CD4-positive, alpha-beta T cell (primary cell): Measurements from ENCODE around the gene TAS2R42. TPM values are rescaled to one million over a fixed set of nuclear protein-coding genes. Genes with fewer than 3 reads are reported as not detected.

Experiments used
- ATAC-seq: fragments of 200-7000 bp; cut with Tn5 transposase; one replicate; pipeline ENCODE4 v1.10.0; 2022; ENCODE audit warnings: mild to moderate bottlenecking; ENCODE audit not compliant: poor library complexity
- CTCF ChIA-PET: fragments of 350-600 bp; sonication (Branson Sonifier 250); formaldehyde crosslinking; loops from one replicate; lab custom pipeline; 2021; ENCODE audit warnings: antibody characterized with exemption, inconsistent platforms; lab: Charles Lee
- POLR2A ChIA-PET: fragments of 350-600 bp; sonication (Branson Sonifier 250); formaldehyde crosslinking; loops from one replicate; lab custom pipeline; 2021; ENCODE audit warnings: antibody characterized with exemption, inconsistent platforms; lab: Charles Lee
- DNase-seq, 14 experiments: peaks; one replicate each; pipeline ENCODE4 v3.0.0-alpha.2; 2013 to 2020; ENCODE audit warnings: mixed read lengths in 2 of 14
- H3K27ac ChIP-seq, 2 donors: one replicate each; pipeline versions ENCODE4 v1.5.1 to v1.7.0; 2013; ENCODE audit warnings: low read length in 2 of 2, low read depth in 1 of 2, mild to moderate bottlenecking in 1 of 2
- H3K27me3 ChIP-seq, 2 experiments: 1 replicate in 1 of 2; 2 replicates in 1 of 2; pipeline versions ENCODE4 v1.6.1 to v1.7.0; 2013; ENCODE audit warnings: low read length in 2 of 2, control low read depth in 1 of 2, mild to moderate bottlenecking in 1 of 2, moderate library complexity in 1 of 2; ENCODE audit not compliant: insufficient read depth in 2 of 2, control insufficient read depth in 1 of 2
- H3K36me3 ChIP-seq: one replicate; pipeline ENCODE4 v1.6.1; 2013; ENCODE audit warnings: low read length, control low read depth; ENCODE audit not compliant: insufficient read depth
- H3K4me1 ChIP-seq: one replicate; pipeline ENCODE4 v1.6.1; 2013; ENCODE audit warnings: low read length, control low read depth; ENCODE audit not compliant: insufficient read depth
- H3K4me3 ChIP-seq: one replicate; pipeline ENCODE4 v1.5.1; 2013; ENCODE audit warnings: mild to moderate bottlenecking, low read length, moderate library complexity
- H3K9me3 ChIP-seq, 2 experiments: 1 replicate in 1 of 2; 2 replicates in 1 of 2; pipeline versions ENCODE4 v1.6.1 to v1.7.0; 2013; ENCODE audit warnings: low read length in 2 of 2, mild to moderate bottlenecking in 2 of 2, control low read depth in 1 of 2, moderate library complexity in 1 of 2; ENCODE audit not compliant: control insufficient read depth in 1 of 2, insufficient read depth in 1 of 2
- H3K27ac Mint-ChIP-seq: one replicate; pipeline ENCODE4 v1.8.0; 2020; ENCODE audit warnings: mixed read lengths
- H3K27me3 Mint-ChIP-seq: one replicate; pipeline ENCODE4 v1.8.0; 2021; ENCODE audit warnings: mixed read lengths
- H3K36me3 Mint-ChIP-seq: one replicate; pipeline ENCODE4 v1.8.0; 2021; ENCODE audit warnings: low read depth, mixed read lengths
- H3K4me1 Mint-ChIP-seq: one replicate; pipeline ENCODE4 v1.8.0; 2021; ENCODE audit warnings: low read depth, mixed read lengths
- H3K4me3 Mint-ChIP-seq: one replicate; pipeline ENCODE4 v1.8.0; 2020; ENCODE audit warnings: mild to moderate bottlenecking, mixed read lengths
- H3K9me3 Mint-ChIP-seq: one replicate; pipeline ENCODE4 v1.8.0; 2020; ENCODE audit warnings: mixed read lengths
- intact Hi-C, 2 experiments: fragments of 100-400 bp; cut with DNase I in 1 of 2; cut with micrococcal nuclease in 1 of 2; formaldehyde crosslinking; loops; one replicate each; pipeline versions ENCODE4 v1.15.1 to v1.9.0; 2023 to 2025; cut with DNase I, micrococcal nuclease
- total RNA-seq, 174 experiments: library from RNA in 2 of 174; stranded (reverse) in 2 of 174; gene quantifications; one replicate each; pipeline ENCODE4 v1.2.3 and lab custom pipeline; 2021 to 2026
- TF ChIP-seq, protein P1 (sequence below): fragments of 200-600 bp; IDR thresholded peaks from one replicate; pipeline ENCODE4 v1.8.0; 2022; ENCODE audit warnings: antibody characterized with exemption, mild to moderate bottlenecking

TAS2R42 gene
- total RNA-seq, 2 experiments from 2014 or later, result not detected

DNA sequence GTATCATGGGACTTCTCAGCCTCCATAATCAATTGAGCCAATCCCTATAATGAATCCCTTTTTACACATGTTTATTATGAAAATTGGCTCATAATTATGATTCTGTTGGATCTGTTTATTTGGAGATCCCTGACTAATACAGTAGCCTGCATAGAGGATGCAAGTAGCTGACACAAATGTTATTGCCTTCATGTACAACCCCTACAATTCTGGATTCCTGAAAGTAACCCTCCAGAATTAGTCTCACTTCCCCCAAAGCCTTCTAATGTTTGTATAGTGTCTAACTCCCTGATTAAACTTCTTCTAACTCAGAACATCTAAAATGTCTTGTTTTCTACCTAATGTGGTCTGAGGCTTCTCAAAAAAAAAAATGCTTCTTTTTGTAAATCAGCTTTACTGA lies 22.4 kb downstream of the TAS2R42 start:
- Histone ChIP-seq H3K27me3 (no peaks in the 10 kb centered on the region), H3K36me3 (peaks cover 10% of the 10 kb centered on the region), H3K4me3 (no peak overlapping the region), H3K4me1 (peaks cover 3% of the 10 kb centered on the region), H3K9me3 (no peaks in the 10 kb centered on the region), H3K27ac (no peak overlapping the region)
- Mint-ChIP-seq H3K27ac (no peak overlapping the region), H3K9me3 (no peaks in the 10 kb centered on the region), H3K4me3 (no peak overlapping the region), H3K27me3 (no peaks in the 10 kb centered on the region), H3K36me3 (peaks cover 95% of the 10 kb centered on the region), H3K4me1 (peaks cover 85% of the 10 kb centered on the region)
- DNase-seq (no peak), ATAC-seq (no peak)
- intact Hi-C loops, result loop anchor here in 1 of 2 experiments (10.0 kb wide), 1 partner anchor 380 kb away; no protein-coding TSS in a partner anchor
- TF ChIP-seq, protein P1, sequence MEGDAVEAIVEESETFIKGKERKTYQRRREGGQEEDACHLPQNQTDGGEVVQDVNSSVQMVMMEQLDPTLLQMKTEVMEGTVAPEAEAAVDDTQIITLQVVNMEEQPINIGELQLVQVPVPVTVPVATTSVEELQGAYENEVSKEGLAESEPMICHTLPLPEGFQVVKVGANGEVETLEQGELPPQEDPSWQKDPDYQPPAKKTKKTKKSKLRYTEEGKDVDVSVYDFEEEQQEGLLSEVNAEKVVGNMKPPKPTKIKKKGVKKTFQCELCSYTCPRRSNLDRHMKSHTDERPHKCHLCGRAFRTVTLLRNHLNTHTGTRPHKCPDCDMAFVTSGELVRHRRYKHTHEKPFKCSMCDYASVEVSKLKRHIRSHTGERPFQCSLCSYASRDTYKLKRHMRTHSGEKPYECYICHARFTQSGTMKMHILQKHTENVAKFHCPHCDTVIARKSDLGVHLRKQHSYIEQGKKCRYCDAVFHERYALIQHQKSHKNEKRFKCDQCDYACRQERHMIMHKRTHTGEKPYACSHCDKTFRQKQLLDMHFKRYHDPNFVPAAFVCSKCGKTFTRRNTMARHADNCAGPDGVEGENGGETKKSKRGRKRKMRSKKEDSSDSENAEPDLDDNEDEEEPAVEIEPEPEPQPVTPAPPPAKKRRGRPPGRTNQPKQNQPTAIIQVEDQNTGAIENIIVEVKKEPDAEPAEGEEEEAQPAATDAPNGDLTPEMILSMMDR, result no peak
- ChIA-PET CTCF (no interaction called here), POLR2A (no interaction called here)

DNA sequence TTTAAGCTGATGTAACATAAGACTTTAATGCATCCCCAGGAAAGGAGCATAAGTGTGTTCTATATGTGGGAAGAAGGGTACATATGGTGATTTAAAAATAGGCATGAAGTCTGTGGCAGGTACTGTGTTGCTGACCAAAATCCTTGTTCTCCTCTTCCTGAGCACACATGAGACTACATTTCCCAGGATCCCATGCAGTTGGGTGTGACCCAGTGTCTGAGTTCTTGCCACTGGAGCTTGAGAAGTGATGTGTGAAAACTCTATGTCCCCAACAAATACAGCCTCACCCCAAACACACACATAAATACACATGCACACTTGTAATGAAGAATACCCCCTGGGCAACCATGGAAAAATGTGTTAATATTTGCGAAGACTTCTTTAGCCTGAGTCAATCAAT lies 24.2 kb downstream of the TAS2R42 start:
- TF ChIP-seq, protein P1, result no peak
- Histone ChIP-seq H3K36me3 (peaks cover 11% of the 10 kb centered on the region), H3K27ac (no peak overlapping the region), H3K9me3 (no peaks in the 10 kb centered on the region), H3K27me3 (no peaks in the 10 kb centered on the region), H3K4me1 (no peaks in the 10 kb centered on the region), H3K4me3 (no peak overlapping the region)
- Mint-ChIP-seq H3K36me3 (peaks cover 91% of the 10 kb centered on the region), H3K4me3 (no peak overlapping the region), H3K27ac (no peak overlapping the region), H3K4me1 (peaks cover 80% of the 10 kb centered on the region), H3K27me3 (no peaks in the 10 kb centered on the region), H3K9me3 (no peaks in the 10 kb centered on the region)
- ATAC-seq, result no peak
- DNase-seq, result peak in 1 of 14 experiments; percentile 15
- CTCF ChIA-PET, result no interaction called here
- POLR2A ChIA-PET, result interaction anchor here (0.9 to 2.3 kb wide), 2 partner anchors 9 to 384 kb away, joined by 4 to 15 read pairs; partner anchors contain the start of gene SMIM10L1
- intact Hi-C loops, result loop anchor here in 1 of 2 experiments (10.0 kb wide), 1 partner anchor 382 kb away; no protein-coding TSS in a partner anchor

DNA sequence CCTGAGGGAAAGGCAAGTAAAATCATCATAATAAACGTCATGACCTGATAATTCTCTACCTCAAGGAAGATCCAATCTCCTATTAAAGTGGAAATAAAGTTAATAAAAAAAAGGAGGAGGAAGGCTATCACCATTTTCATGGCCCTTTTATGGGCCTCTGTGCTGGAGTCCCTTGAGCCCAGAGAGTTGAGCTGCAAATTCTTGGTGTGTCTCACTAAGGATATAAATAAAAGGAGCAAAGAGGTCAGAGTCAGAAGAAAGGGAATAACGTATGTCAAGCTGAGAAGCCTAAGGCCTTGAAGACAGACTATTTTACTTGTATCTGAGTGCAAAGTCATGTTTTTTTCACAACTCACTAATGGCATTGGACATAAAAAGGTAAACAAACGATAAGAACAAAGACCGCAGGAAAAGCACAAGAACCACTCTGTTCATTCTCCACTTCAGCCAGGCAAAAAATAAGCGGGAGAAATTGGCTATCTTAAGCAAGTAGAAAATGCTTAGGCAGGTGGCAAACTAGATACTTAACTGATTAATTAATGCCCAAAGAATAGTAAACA lies 27.8 kb downstream of the TAS2R42 start:
- peaks cover 4% of the 10 kb centered on the region for H3K36me3 ChIP-seq
- Mint-ChIP-seq H3K27me3 (no peaks in the 10 kb centered on the region), H3K9me3 (no peaks in the 10 kb centered on the region), H3K36me3 (peaks cover 88% of the 10 kb centered on the region), H3K4me3 (no peak overlapping the region), H3K4me1 (peaks cover 45% of the 10 kb centered on the region), H3K27ac (no peak overlapping the region)
- H3K4me1 ChIP-seq, result no peaks in the 10 kb centered on the region
- CTCF ChIA-PET, result no interaction called here
- H3K27ac ChIP-seq, result no peak overlapping the region
- intact Hi-C loops, result no loop called here
- no peaks in the 10 kb centered on the region for H3K27me3 ChIP-seq
- ATAC-seq, result no peak
- no peak overlapping the region for H3K4me3 ChIP-seq
- TF ChIP-seq, protein P1, result no peak
- H3K9me3 ChIP-seq, result peaks cover 0 to 5% of the 10 kb centered on the region in 2 experiments
- no peak for DNase-seq
- POLR2A ChIA-PET, result interaction anchor here (2.8 kb wide), 1 partner anchor 13 kb away, joined by 19 read pairs; the partner anchor contains the start of gene SMIM10L1
